Mesothelial cell of epicardium (in vitro differentiated cells): Measurements from ENCODE around the gene SPATA33. TPM values are rescaled to one million over a fixed set of nuclear protein-coding genes. Genes with fewer than 3 reads are reported as not detected.

Experiments
- DNase-seq, 2 experiments: peaks; one replicate each; pipeline ENCODE4 v3.0.0; 2021; ENCODE audit warnings: low spot score in 2 of 2; ENCODE audit not compliant: unreplicated experiment in 2 of 2
- H3K27ac Mint-ChIP-seq: 2 replicates; pipeline ENCODE4 v1.8.0; 2021; ENCODE audit warnings: mixed read lengths
- H3K27me3 Mint-ChIP-seq: 2 replicates; pipeline ENCODE4 v1.8.0; 2021; ENCODE audit warnings: low read depth, mixed read lengths
- H3K36me3 Mint-ChIP-seq: 2 replicates; pipeline ENCODE4 v1.8.0; 2021; ENCODE audit warnings: mixed read lengths
- H3K4me1 Mint-ChIP-seq: 2 replicates; pipeline ENCODE4 v1.8.0; 2021; ENCODE audit warnings: mixed read lengths
- H3K4me3 Mint-ChIP-seq: 2 replicates; pipeline ENCODE4 v1.8.0; 2021; ENCODE audit warnings: mild to moderate bottlenecking, moderate library complexity, mixed read lengths
- H3K9me3 Mint-ChIP-seq: 2 replicates; pipeline ENCODE4 v1.8.0; 2021; ENCODE audit warnings: mixed read lengths
- CTCF ChIP-seq: fragments of 200-600 bp; sonication (generic); IDR thresholded peaks from one replicate; pipeline ENCODE4 v1.5.0; 2021; ENCODE audit warnings: antibody characterized with exemption; ENCODE audit not compliant: unreplicated experiment
- total RNA-seq: library from RNA; stranded (reverse); gene quantifications from 3 replicates; pipeline ENCODE4 v1.2.1, GENCODE V29; 2021

Gene SPATA33
- total RNA-seq, 1 donor from 2014 or later = 14.4 TPM

GRCh38 chr16:89613954-89614459 lies 43.6 kb upstream of the SPATA33 start:
- no peak for TF ChIP-seq CTCF
- Mint-ChIP-seq H3K4me3 (no peak overlapping the region), H3K36me3 (no peaks in the 10 kb centered on the region), H3K4me1 (peaks cover 8% of the 10 kb centered on the region), H3K27ac (no peak overlapping the region), H3K27me3 (peaks cover 3% of the 10 kb centered on the region), H3K9me3 (no peaks in the 10 kb centered on the region)
- no peak for DNase-seq

GRCh38 chr16:89615176-89615575 lies 42.5 kb upstream of the SPATA33 start:
- Mint-ChIP-seq H3K9me3 (no peaks in the 10 kb centered on the region), H3K4me3 (no peak overlapping the region), H3K27ac (no peak overlapping the region), H3K36me3 (no peaks in the 10 kb centered on the region), H3K27me3 (peaks cover 6% of the 10 kb centered on the region), H3K4me1 (peaks cover 8% of the 10 kb centered on the region)
- TF ChIP-seq CTCF = no peak
- DNase-seq = no peak

GRCh38 chr16:89615596-89616090 lies 42.0 kb upstream of the SPATA33 start:
- no peak overlapping the region for H3K27ac Mint-ChIP-seq
- H3K4me3 Mint-ChIP-seq = no peak overlapping the region
- peaks cover 9% of the 10 kb centered on the region for H3K4me1 Mint-ChIP-seq
- TF ChIP-seq CTCF = peak; percentile 72
- no peaks in the 10 kb centered on the region for H3K9me3 Mint-ChIP-seq
- DNase-seq = peak in 1 of 2 experiments; percentile 60
- H3K27me3 Mint-ChIP-seq = peaks cover 8% of the 10 kb centered on the region
- H3K36me3 Mint-ChIP-seq = no peaks in the 10 kb centered on the region

GRCh38 chr16:89616623-89617022 lies 41.0 kb upstream of the SPATA33 start:
- Mint-ChIP-seq H3K27ac (no peak overlapping the region), H3K4me1 (peaks cover 8% of the 10 kb centered on the region), H3K4me3 (no peak overlapping the region), H3K9me3 (no peaks in the 10 kb centered on the region), H3K27me3 (peaks cover 13% of the 10 kb centered on the region), H3K36me3 (no peaks in the 10 kb centered on the region)
- TF ChIP-seq CTCF = no peak
- no peak for DNase-seq

- Mint-ChIP-seq H3K27me3 (peaks cover 17% of the 10 kb centered on the region), H3K4me3 (no peak overlapping the region), H3K27ac (no peak overlapping the region), H3K36me3 (no peaks in the 10 kb centered on the region), H3K4me1 (peaks cover 8% of the 10 kb centered on the region), H3K9me3 (no peaks in the 10 kb centered on the region)
- no peak for TF ChIP-seq CTCF
- no peak for DNase-seq
Measured at GRCh38 chr16:89617036-89617435, 40.6 kb upstream of the SPATA33 start.
